WTC11 (cell line): ENCODE data around the gene LRP1. TPM values are rescaled to one million over a fixed set of nuclear protein-coding genes. Genes with fewer than 3 reads are reported as not detected.

ENCODE experiments used
- ATAC-seq: fragments of 200-7000 bp; cut with Tn5 transposase; 2 replicates; pipeline ENCODE4 v1.10.0; 2021; ENCODE audit warnings: mild to moderate bottlenecking, moderate library complexity
- CTCF ChIA-PET: fragments of 300-600 bp; sonication (Branson Sonifier 250); formaldehyde crosslinking; loops from one replicate; lab custom pipeline; 2021; ENCODE audit warnings: antibody characterized with exemption; lab: Charles Lee
- POLR2A ChIA-PET: fragments of 350-600 bp; sonication (Branson Sonifier 250); formaldehyde crosslinking; loops from one replicate; lab custom pipeline; 2021; ENCODE audit warnings: antibody characterized with exemption; lab: Charles Lee
- DNase-seq: peaks from one replicate; pipeline ENCODE4 v3.0.0; 2021; ENCODE audit warnings: low spot score
- H3K27ac Mint-ChIP-seq: 2 replicates; pipeline ENCODE4 v1.8.0; 2021; ENCODE audit warnings: mixed read lengths
- H3K27me3 Mint-ChIP-seq: 2 replicates; pipeline ENCODE4 v1.8.0; 2021; ENCODE audit warnings: low read depth, mild to moderate bottlenecking, moderate library complexity, mixed read lengths
- H3K36me3 Mint-ChIP-seq: 2 replicates; pipeline ENCODE4 v1.8.0; 2021; ENCODE audit warnings: mixed read lengths
- H3K4me1 Mint-ChIP-seq: 2 replicates; pipeline ENCODE4 v1.8.0; 2022; ENCODE audit warnings: mixed read lengths
- H3K4me3 Mint-ChIP-seq: 2 replicates; pipeline ENCODE4 v1.8.0; 2021; ENCODE audit warnings: mild to moderate bottlenecking, moderate library complexity, mixed read lengths
- H3K9me3 Mint-ChIP-seq: 2 replicates; pipeline ENCODE4 v1.8.0; 2021; ENCODE audit warnings: mixed read lengths
- CDX4 ChIP-seq: fragments of 250-450 bp; sonication (Bioruptor Pico); IDR thresholded peaks from 2 replicates; pipeline ENCODE4 v1.9.0; 2021; ENCODE audit warnings: moderate library complexity, mild to moderate bottlenecking, inconsistent platforms, borderline replicate concordance
- CREM ChIP-seq: sonication (generic); formaldehyde crosslinking; IDR thresholded peaks from 2 replicates; pipeline ENCODE4 v1.8.1; 2022; ENCODE audit warnings: mild to moderate bottlenecking, missing genetic modification reagents, moderate library complexity
- ERG ChIP-seq: fragments of 250-450 bp; sonication (Bioruptor Pico); IDR thresholded peaks from 2 replicates; pipeline ENCODE4 v1.8.0; 2021; ENCODE audit warnings: mild to moderate bottlenecking
- FOXK1 ChIP-seq: sonication (generic); formaldehyde crosslinking; IDR thresholded peaks from 2 replicates; pipeline ENCODE4 v1.8.0; 2022; ENCODE audit warnings: mild to moderate bottlenecking, moderate library complexity, missing genetic modification reagents
- GRHL2 ChIP-seq: fragments of 250-450 bp; sonication (Bioruptor Pico); IDR thresholded peaks from 2 replicates; pipeline ENCODE4 v1.8.0; 2022; ENCODE audit warnings: mild to moderate bottlenecking, moderate library complexity; ENCODE audit not compliant: insufficient replicate concordance, severe bottlenecking
- GTF2I ChIP-seq: fragments of 250-450 bp; sonication (Bioruptor Pico); conservative IDR thresholded peaks from 2 replicates; pipeline ENCODE4 v1.4.0; 2021; ENCODE audit warnings: mild to moderate bottlenecking
- PRRX2 ChIP-seq: fragments of 250-450 bp; sonication (Bioruptor Pico); IDR thresholded peaks from 2 replicates; pipeline ENCODE4 v1.8.0; 2021; ENCODE audit warnings: mild to moderate bottlenecking
- RORB ChIP-seq: fragments of 250-450 bp; sonication (Bioruptor Pico); IDR thresholded peaks from 2 replicates; pipeline ENCODE4 v1.9.0; 2021; ENCODE audit warnings: mild to moderate bottlenecking
- TCF7 ChIP-seq: sonication (generic); formaldehyde crosslinking; IDR thresholded peaks from 2 replicates; pipeline ENCODE4 v1.8.0; 2022; ENCODE audit warnings: mild to moderate bottlenecking, low read depth, missing genetic modification reagents, moderate library complexity
- TP53 ChIP-seq: sonication (generic); formaldehyde crosslinking; IDR thresholded peaks from 2 replicates; pipeline ENCODE4 v1.8.1; 2023; ENCODE audit warnings: mild to moderate bottlenecking, missing genetic modification reagents
- ZBTB21 ChIP-seq: sonication (generic); formaldehyde crosslinking; IDR thresholded peaks from 2 replicates; pipeline ENCODE4 v1.8.1; 2023; ENCODE audit warnings: mild to moderate bottlenecking, missing genetic modification reagents, borderline replicate concordance
- ZNF219 ChIP-seq: sonication (generic); formaldehyde crosslinking; IDR thresholded peaks from 2 replicates; pipeline ENCODE4 v1.8.0; 2023; ENCODE audit warnings: missing genetic modification reagents, mild to moderate bottlenecking, borderline replicate concordance
- ZNF281 ChIP-seq: sonication (generic); formaldehyde crosslinking; IDR thresholded peaks from 2 replicates; pipeline ENCODE4 v1.8.0; 2023; ENCODE audit warnings: mild to moderate bottlenecking, missing genetic modification reagents
- ZNF425 ChIP-seq: fragments of 250-450 bp; sonication (Bioruptor Pico); conservative IDR thresholded peaks from 2 replicates; pipeline ENCODE4 v1.9.0; 2021; ENCODE audit warnings: mild to moderate bottlenecking
- ZSCAN18 ChIP-seq: fragments of 250-450 bp; sonication (Bioruptor Pico); IDR thresholded peaks from 2 replicates; pipeline ENCODE4 v2.1.2; 2022; ENCODE audit warnings: mild to moderate bottlenecking, moderate library complexity
- total RNA-seq: library from RNA; stranded (reverse); gene quantifications from 3 replicates; pipeline ENCODE4 v1.2.3, GENCODE V29; 2021
- TF ChIP-seq, protein P1 (sequence below): sonication (generic); formaldehyde crosslinking; IDR thresholded peaks from 2 replicates; pipeline ENCODE4 v1.8.1; 2022; ENCODE audit warnings: low read depth, missing genetic modification reagents, borderline replicate concordance
- TF ChIP-seq, protein P2 (sequence below): sonication (generic); formaldehyde crosslinking; IDR thresholded peaks from 2 replicates; pipeline ENCODE4 v1.8.1; 2023; ENCODE audit warnings: mild to moderate bottlenecking, missing genetic modification reagents
- TF ChIP-seq, protein P3 (sequence below): sonication (generic); formaldehyde crosslinking; IDR thresholded peaks from 2 replicates; pipeline ENCODE4 v1.8.1; 2023; ENCODE audit warnings: mild to moderate bottlenecking, missing genetic modification reagents

The LRP1 gene
- total RNA-seq, 1 experiment from 2014 or later = 120 TPM

DNA sequence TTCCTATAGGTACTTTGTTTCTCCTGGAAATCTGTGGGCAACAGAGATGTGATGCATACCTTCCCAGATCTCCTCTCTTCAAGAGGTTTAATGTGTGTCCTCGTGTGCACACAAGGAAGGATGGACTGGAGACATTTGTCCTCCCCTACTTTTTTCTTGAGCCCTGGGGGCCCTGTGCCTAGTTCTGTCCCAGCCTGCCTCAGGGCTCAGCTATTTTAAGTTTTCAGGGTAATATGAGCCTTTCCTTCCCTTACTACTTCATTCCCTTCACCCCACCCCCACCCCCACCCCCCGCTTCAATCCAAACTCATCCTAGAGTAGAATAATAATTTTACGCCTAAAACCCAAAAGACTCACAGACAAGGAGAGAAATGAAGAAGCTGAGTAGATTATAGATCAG, 122.3 kb downstream of the LRP1 start:
- ATAC-seq (no peak), DNase-seq (no peak)
- CTCF ChIA-PET = interaction anchor here (0.8 to 18.5 kb wide), 17 partner anchors 8 to 226 kb away, joined by 3 to 660 read pairs (median 8); partner anchors contain the start of genes GLI1, INHBE and SHMT2
- Mint-ChIP-seq H3K27me3 (no peaks in the 10 kb centered on the region), H3K9me3 (no peaks in the 10 kb centered on the region), H3K27ac (no peak overlapping the region), H3K4me3 (no peak overlapping the region), H3K4me1 (peaks cover 40% of the 10 kb centered on the region), H3K36me3 (no peaks in the 10 kb centered on the region)
- no peak for TF ChIP-seq ZNF219
- TF ChIP-seq, protein P1, sequence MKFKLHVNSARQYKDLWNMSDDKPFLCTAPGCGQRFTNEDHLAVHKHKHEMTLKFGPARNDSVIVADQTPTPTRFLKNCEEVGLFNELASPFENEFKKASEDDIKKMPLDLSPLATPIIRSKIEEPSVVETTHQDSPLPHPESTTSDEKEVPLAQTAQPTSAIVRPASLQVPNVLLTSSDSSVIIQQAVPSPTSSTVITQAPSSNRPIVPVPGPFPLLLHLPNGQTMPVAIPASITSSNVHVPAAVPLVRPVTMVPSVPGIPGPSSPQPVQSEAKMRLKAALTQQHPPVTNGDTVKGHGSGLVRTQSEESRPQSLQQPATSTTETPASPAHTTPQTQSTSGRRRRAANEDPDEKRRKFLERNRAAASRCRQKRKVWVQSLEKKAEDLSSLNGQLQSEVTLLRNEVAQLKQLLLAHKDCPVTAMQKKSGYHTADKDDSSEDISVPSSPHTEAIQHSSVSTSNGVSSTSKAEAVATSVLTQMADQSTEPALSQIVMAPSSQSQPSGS (CRISPR knock-in tag) = no peak
- TF ChIP-seq ZBTB21 (CRISPR knock-in tag) = no peak
- TF ChIP-seq ZSCAN18 (CRISPR knock-in tag) = no peak
- no peak for TF ChIP-seq FOXK1 (CRISPR knock-in tag)
- TF ChIP-seq TCF7 = no peak
- no peak for TF ChIP-seq ERG
- TF ChIP-seq, protein P2, sequence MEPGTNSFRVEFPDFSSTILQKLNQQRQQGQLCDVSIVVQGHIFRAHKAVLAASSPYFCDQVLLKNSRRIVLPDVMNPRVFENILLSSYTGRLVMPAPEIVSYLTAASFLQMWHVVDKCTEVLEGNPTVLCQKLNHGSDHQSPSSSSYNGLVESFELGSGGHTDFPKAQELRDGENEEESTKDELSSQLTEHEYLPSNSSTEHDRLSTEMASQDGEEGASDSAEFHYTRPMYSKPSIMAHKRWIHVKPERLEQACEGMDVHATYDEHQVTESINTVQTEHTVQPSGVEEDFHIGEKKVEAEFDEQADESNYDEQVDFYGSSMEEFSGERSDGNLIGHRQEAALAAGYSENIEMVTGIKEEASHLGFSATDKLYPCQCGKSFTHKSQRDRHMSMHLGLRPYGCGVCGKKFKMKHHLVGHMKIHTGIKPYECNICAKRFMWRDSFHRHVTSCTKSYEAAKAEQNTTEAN (CRISPR knock-in tag) = no peak
- no peak for TF ChIP-seq CDX4 (CRISPR knock-in tag)
- TF ChIP-seq ZNF281 = no peak
- TF ChIP-seq TP53 (CRISPR knock-in tag) = no peak
- TF ChIP-seq, protein P3, sequence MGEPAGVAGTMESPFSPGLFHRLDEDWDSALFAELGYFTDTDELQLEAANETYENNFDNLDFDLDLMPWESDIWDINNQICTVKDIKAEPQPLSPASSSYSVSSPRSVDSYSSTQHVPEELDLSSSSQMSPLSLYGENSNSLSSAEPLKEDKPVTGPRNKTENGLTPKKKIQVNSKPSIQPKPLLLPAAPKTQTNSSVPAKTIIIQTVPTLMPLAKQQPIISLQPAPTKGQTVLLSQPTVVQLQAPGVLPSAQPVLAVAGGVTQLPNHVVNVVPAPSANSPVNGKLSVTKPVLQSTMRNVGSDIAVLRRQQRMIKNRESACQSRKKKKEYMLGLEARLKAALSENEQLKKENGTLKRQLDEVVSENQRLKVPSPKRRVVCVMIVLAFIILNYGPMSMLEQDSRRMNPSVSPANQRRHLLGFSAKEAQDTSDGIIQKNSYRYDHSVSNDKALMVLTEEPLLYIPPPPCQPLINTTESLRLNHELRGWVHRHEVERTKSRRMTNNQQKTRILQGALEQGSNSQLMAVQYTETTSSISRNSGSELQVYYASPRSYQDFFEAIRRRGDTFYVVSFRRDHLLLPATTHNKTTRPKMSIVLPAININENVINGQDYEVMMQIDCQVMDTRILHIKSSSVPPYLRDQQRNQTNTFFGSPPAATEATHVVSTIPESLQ = no peak
- POLR2A ChIA-PET = interaction anchor here (0.6 to 1.2 kb wide), 3 partner anchors 37 to 204 kb away, joined by 3 to 4 read pairs (median 4); partner anchors contain the start of gene INHBE

DNA sequence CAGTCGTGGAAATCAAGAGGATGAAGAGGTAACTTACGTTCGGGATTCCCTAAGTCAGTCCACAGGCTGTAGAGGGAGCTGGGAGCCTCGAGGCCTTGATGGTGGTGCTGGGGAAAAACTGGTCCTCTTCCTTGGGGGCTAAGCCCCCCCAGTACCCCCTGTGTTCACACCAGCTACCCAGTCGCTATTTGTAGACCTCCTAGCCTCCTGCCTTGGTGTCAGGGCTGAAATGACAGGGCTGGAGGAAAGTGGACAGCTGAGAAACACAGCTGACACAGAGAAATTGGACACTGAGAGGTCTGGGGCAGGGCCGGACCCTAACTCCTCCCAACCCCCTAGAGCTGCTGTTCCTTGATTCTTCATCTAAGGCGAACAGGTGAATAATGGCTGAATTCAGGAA, 122.7 kb downstream of the LRP1 start, which contains the start of gene STAC3:
TSS of gene STAC3 (minus strand) at position 232 of the 400 bp plus-strand sequence. CDS start 1,551 bp downstream, outside the sequence.
- ChIA-PET POLR2A (interaction anchor here (1.2 kb wide), 1 partner anchor 204 kb away, joined by 4 read pairs; the partner anchor contains the start of gene INHBE), CTCF (interaction anchor here (0.8 to 18.5 kb wide), 17 partner anchors 8 to 209 kb away, joined by 3 to 660 read pairs (median 6); partner anchors contain the start of genes GLI1, INHBE and SHMT2)
- Mint-ChIP-seq H3K9me3 (no peaks in the 10 kb centered on the region), H3K27ac (no peak within 1 kb of the TSS), H3K27me3 (no peaks in the 10 kb centered on the region), H3K36me3 (no peaks in the 10 kb centered on the region), H3K4me1 (peaks cover 40% of the 10 kb centered on the region), H3K4me3 (no peak within 1 kb of the TSS)
- ATAC-seq (no peak), DNase-seq (no peak)
- no peak for TF ChIP-seq ZNF425 (CRISPR knock-in tag)
- no peak for TF ChIP-seq GTF2I
- TF ChIP-seq RORB (CRISPR knock-in tag) = no peak
- TF ChIP-seq, protein P2 (CRISPR knock-in tag) = no peak
- no peak for TF ChIP-seq CREM (CRISPR knock-in tag)
- no peak for TF ChIP-seq GRHL2 (CRISPR knock-in tag)
- no peak for TF ChIP-seq PRRX2 (CRISPR knock-in tag)
